GM23338 (cell line): ENCODE measurements around the gene AMZ1. TPM values are rescaled to one million over a fixed set of nuclear protein-coding genes. Genes with fewer than 3 reads are reported as not detected.
A peak's percentile ranks its signal among the peaks of the same experiment; 100 is the strongest.

ENCODE experiments used
- ATAC-seq: fragments of 200-7000 bp; cut with Tn5 transposase; 3 replicates; pipeline ENCODE4 v1.9.1; 2020
- DNase-seq: peaks from one replicate; pipeline ENCODE4 v3.0.0-alpha.2; 2015; ENCODE audit warnings: low spot score
- H2AFZ ChIP-seq: fragments of 200-600 bp; sonication (generic); 2 replicates; pipeline ENCODE4 v1.8.0; 2016; ENCODE audit warnings: antibody characterized with exemption, mild to moderate bottlenecking, moderate library complexity
- H3F3A ChIP-seq: fragments of 200-600 bp; sonication (generic); replicated peaks from 2 replicates; pipeline ENCODE4 v1.8.0; 2017; ENCODE audit warnings: antibody characterized with exemption, mixed run types, low read depth
- H3K27ac ChIP-seq: fragments of 200-600 bp; sonication (generic); 2 replicates; pipeline ENCODE4 v1.6.1; 2016; ENCODE audit warnings: low read depth
- H3K27me3 ChIP-seq: fragments of 200-600 bp; sonication (generic); 2 replicates; pipeline ENCODE4 v1.8.0; 2016; ENCODE audit warnings: mild to moderate bottlenecking, mixed run types, moderate library complexity; ENCODE audit not compliant: insufficient read depth
- H3K36me3 ChIP-seq: fragments of 200-600 bp; sonication (generic); 2 replicates; pipeline ENCODE4 v1.8.0; 2016; ENCODE audit warnings: mild to moderate bottlenecking; ENCODE audit not compliant: insufficient read depth
- H3K4me1 ChIP-seq: fragments of 200-600 bp; sonication (generic); 2 replicates; pipeline ENCODE4 v1.8.0; 2016; ENCODE audit warnings: mild to moderate bottlenecking, moderate library complexity; ENCODE audit not compliant: insufficient read depth
- H3K4me2 ChIP-seq: fragments of 200-600 bp; sonication (generic); 2 replicates; pipeline ENCODE4 v1.7.1; 2017; ENCODE audit warnings: mixed run types
- H3K4me3 ChIP-seq: fragments of 200-600 bp; sonication (generic); 2 replicates; pipeline ENCODE4 v1.6.1; 2016; ENCODE audit warnings: mixed run types
- H3K79me2 ChIP-seq: fragments of 200-600 bp; sonication (generic); replicated peaks from 2 replicates; pipeline ENCODE4 v1.8.0; 2017; ENCODE audit warnings: mild to moderate bottlenecking; ENCODE audit not compliant: insufficient read depth
- H3K9me2 ChIP-seq: fragments of 200-600 bp; sonication (generic); 2 replicates; pipeline ENCODE4 v1.8.0; 2017; ENCODE audit not compliant: insufficient read depth
- H4K20me1 ChIP-seq: fragments of 200-600 bp; sonication (generic); replicated peaks from 2 replicates; pipeline ENCODE4 v1.8.0; 2017; ENCODE audit warnings: mild to moderate bottlenecking; ENCODE audit not compliant: insufficient read depth
- H3K27ac Mint-ChIP-seq: 2 replicates; pipeline ENCODE4 v1.8.0; 2020; ENCODE audit warnings: inconsistent platforms, mild to moderate bottlenecking, moderate library complexity, mixed read lengths
- H3K27me3 Mint-ChIP-seq: 3 replicates; pipeline ENCODE4 v1.8.0; 2022; ENCODE audit warnings: low read depth, mild to moderate bottlenecking, moderate library complexity, mixed read lengths, inconsistent platforms; ENCODE audit not compliant: insufficient read depth, poor library complexity
- H3K36me3 Mint-ChIP-seq: 3 replicates; pipeline ENCODE4 v1.8.0; 2021; ENCODE audit warnings: low read depth, mild to moderate bottlenecking, inconsistent platforms, moderate library complexity, mixed read lengths
- H3K4me1 Mint-ChIP-seq: 3 replicates; pipeline ENCODE4 v1.8.0; 2020; ENCODE audit warnings: mild to moderate bottlenecking, inconsistent platforms, mixed read lengths
- H3K4me3 Mint-ChIP-seq: 3 replicates; pipeline ENCODE4 v1.8.0; 2021; ENCODE audit warnings: moderate library complexity, mild to moderate bottlenecking, inconsistent platforms, mixed read lengths
- H3K9me3 Mint-ChIP-seq: 3 replicates; pipeline ENCODE4 v1.8.0; 2020; ENCODE audit warnings: moderate library complexity, mild to moderate bottlenecking, inconsistent platforms, mixed read lengths
- CREB1 ChIP-seq: fragments of 250-450 bp; sonication (Bioruptor Pico); IDR thresholded peaks from 2 replicates; pipeline ENCODE4 v1.5.0; 2020; ENCODE audit warnings: low read depth, mild to moderate bottlenecking, moderate library complexity
- EZH2 ChIP-seq: fragments of 200-600 bp; sonication (generic); IDR thresholded peaks from one replicate; pipeline ENCODE4 v1.8.0; 2017; ENCODE audit warnings: antibody characterized with exemption, mild to moderate bottlenecking, low read depth; ENCODE audit not compliant: unreplicated experiment
- EZH2phosphoT487 ChIP-seq: fragments of 200-600 bp; sonication (generic); IDR thresholded peaks from one replicate; pipeline ENCODE4 v1.8.1; 2018; ENCODE audit warnings: antibody characterized with exemption; ENCODE audit not compliant: unreplicated experiment
- JUNB ChIP-seq: IDR thresholded peaks from one replicate; pipeline ENCODE4 v1.6.1; 2016; ENCODE audit warnings: antibody characterized with exemption; ENCODE audit not compliant: unreplicated experiment
- NANOG ChIP-seq: IDR thresholded peaks from 2 replicates; pipeline ENCODE4 v1.6.1; 2016; ENCODE audit warnings: antibody characterized with exemption, borderline replicate concordance
- POLR2AphosphoS5 ChIP-seq: IDR thresholded peaks from 2 replicates; pipeline ENCODE4 v1.6.1; 2016; ENCODE audit warnings: antibody characterized with exemption, low read depth
- STAT1 ChIP-seq: IDR thresholded peaks from one replicate; pipeline ENCODE4 v1.6.1; 2016; ENCODE audit warnings: antibody characterized with exemption; ENCODE audit not compliant: unreplicated experiment
- ZNF114 ChIP-seq: fragments of 250-450 bp; sonication (Bioruptor Pico); IDR thresholded peaks from 2 replicates; pipeline ENCODE4 v1.5.0; 2020; ENCODE audit warnings: mild to moderate bottlenecking, moderate library complexity
- ZNF331 ChIP-seq: fragments of 250-450 bp; sonication (Bioruptor Pico); IDR thresholded peaks from 2 replicates; pipeline ENCODE4 v1.5.0; 2020; ENCODE audit warnings: low read depth, mild to moderate bottlenecking, moderate library complexity
- polyA plus RNA-seq: library from polyadenylated mRNA; unstranded; fragments of >200 nt; fragmentation: Nextera tagmentation; extraction: Ambion mirVana; gene quantifications from 2 replicates; pipeline ENCODE4 v1.2.1, GENCODE V29; 2016
- total RNA-seq: library from RNA; depleted of rRNA; stranded (reverse); fragments of >200 nt; shearing (Covaris generic); gene quantifications from 2 replicates; pipeline ENCODE4 v1.2.3, GENCODE V29; 2014
- TF ChIP-seq, protein P1 (sequence below): IDR thresholded peaks from 2 replicates; pipeline ENCODE4 v1.6.1; 2016; ENCODE audit warnings: antibody characterized with exemption
- TF ChIP-seq, protein P2 (sequence below): fragments of 250-450 bp; sonication (Bioruptor Pico); IDR thresholded peaks from 2 replicates; pipeline ENCODE4 v1.5.0; 2020; ENCODE audit warnings: mild to moderate bottlenecking, moderate library complexity
- TF ChIP-seq, protein P3 (sequence below): IDR thresholded peaks from one replicate; pipeline ENCODE4 v1.6.1; 2018; ENCODE audit warnings: antibody characterized with exemption; ENCODE audit not compliant: unreplicated experiment
- TF ChIP-seq, protein P4 (sequence below), 2 experiments: fragments of 200-600 bp in 1 of 2; sonication (generic) in 1 of 2; conservative IDR thresholded peaks; 2 replicates each; pipeline versions ENCODE4 v1.5.1 to v1.6.1; 2016 to 2017; ENCODE audit warnings: antibody characterized with exemption in 2 of 2, low read depth in 2 of 2, mild to moderate bottlenecking in 2 of 2, moderate library complexity in 1 of 2

Gene AMZ1
- total and polyA plus RNA-seq, 2 experiments from 2014 or later: 0.73 to 4.5 TPM

DNA sequence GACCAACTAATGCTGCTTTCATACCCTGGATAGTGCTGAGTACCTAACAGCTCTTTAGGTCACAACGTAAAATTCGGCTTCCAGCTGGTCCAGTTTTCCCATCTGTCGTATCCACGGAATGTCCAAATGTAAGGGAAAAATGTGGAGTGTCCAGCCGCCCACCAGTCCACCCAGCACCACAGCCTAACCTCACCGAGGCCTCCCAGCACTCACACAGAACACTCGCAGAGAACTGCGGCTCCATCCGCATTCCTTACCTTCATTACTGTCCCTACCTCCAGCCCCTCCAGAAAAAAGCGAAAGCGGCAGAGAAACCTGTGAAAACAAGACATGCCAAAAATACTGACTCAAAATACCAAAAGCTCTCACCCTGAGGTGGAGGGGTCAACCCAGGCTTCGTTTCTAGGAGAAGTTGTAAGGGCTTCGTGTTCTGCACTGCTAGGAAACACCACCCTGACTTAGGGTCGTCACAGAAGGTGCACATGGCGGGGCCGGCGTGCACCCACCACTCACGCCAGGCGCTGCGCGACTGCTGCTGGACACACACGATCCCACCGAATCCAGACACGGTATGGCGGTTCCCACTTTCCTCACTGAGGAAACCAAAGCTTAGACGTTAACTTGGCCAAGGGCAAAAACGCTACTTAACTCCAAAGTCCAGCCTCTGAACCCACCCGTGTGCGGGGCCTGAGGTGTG lies 73.9 kb downstream of the AMZ1 start:
- H3K27ac Mint-ChIP-seq: peak overlapping the region; percentile 64; the same call in 1 of the 2 replicates
- no peaks in the 10 kb centered on the region for H3K9me2 ChIP-seq
- DNase-seq (no peak), ATAC-seq (no peak)
- peaks cover 22% of the 10 kb centered on the region; the same call in 1 of the 2 replicates for H4K20me1 ChIP-seq
- H3K4me1 Mint-ChIP-seq: peaks cover 46% of the 10 kb centered on the region
- peaks cover 74% of the 10 kb centered on the region for H3K79me2 ChIP-seq
- H3F3A ChIP-seq: no peaks in the 10 kb centered on the region
- H3K36me3 Mint-ChIP-seq: peaks cover 20% of the 10 kb centered on the region
- H3K27ac ChIP-seq: peak overlapping the region; percentile 76; the same call in 1 of the 2 replicates
- H3K4me3 ChIP-seq: no peak overlapping the region
- no peak overlapping the region for H2AFZ ChIP-seq
- H3K27me3 ChIP-seq: no peaks in the 10 kb centered on the region
- H3K4me2 ChIP-seq: no peak overlapping the region
- no peak overlapping the region for H3K4me3 Mint-ChIP-seq
- no peak for TF ChIP-seq POLR2AphosphoS5
- no peak for TF ChIP-seq NANOG
- TF ChIP-seq ZNF114 (CRISPR knock-in tag): no peak
- no peak for TF ChIP-seq EZH2
- TF ChIP-seq, protein P1, sequence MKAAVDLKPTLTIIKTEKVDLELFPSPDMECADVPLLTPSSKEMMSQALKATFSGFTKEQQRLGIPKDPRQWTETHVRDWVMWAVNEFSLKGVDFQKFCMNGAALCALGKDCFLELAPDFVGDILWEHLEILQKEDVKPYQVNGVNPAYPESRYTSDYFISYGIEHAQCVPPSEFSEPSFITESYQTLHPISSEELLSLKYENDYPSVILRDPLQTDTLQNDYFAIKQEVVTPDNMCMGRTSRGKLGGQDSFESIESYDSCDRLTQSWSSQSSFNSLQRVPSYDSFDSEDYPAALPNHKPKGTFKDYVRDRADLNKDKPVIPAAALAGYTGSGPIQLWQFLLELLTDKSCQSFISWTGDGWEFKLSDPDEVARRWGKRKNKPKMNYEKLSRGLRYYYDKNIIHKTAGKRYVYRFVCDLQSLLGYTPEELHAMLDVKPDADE: no peak
- TF ChIP-seq, protein P2, sequence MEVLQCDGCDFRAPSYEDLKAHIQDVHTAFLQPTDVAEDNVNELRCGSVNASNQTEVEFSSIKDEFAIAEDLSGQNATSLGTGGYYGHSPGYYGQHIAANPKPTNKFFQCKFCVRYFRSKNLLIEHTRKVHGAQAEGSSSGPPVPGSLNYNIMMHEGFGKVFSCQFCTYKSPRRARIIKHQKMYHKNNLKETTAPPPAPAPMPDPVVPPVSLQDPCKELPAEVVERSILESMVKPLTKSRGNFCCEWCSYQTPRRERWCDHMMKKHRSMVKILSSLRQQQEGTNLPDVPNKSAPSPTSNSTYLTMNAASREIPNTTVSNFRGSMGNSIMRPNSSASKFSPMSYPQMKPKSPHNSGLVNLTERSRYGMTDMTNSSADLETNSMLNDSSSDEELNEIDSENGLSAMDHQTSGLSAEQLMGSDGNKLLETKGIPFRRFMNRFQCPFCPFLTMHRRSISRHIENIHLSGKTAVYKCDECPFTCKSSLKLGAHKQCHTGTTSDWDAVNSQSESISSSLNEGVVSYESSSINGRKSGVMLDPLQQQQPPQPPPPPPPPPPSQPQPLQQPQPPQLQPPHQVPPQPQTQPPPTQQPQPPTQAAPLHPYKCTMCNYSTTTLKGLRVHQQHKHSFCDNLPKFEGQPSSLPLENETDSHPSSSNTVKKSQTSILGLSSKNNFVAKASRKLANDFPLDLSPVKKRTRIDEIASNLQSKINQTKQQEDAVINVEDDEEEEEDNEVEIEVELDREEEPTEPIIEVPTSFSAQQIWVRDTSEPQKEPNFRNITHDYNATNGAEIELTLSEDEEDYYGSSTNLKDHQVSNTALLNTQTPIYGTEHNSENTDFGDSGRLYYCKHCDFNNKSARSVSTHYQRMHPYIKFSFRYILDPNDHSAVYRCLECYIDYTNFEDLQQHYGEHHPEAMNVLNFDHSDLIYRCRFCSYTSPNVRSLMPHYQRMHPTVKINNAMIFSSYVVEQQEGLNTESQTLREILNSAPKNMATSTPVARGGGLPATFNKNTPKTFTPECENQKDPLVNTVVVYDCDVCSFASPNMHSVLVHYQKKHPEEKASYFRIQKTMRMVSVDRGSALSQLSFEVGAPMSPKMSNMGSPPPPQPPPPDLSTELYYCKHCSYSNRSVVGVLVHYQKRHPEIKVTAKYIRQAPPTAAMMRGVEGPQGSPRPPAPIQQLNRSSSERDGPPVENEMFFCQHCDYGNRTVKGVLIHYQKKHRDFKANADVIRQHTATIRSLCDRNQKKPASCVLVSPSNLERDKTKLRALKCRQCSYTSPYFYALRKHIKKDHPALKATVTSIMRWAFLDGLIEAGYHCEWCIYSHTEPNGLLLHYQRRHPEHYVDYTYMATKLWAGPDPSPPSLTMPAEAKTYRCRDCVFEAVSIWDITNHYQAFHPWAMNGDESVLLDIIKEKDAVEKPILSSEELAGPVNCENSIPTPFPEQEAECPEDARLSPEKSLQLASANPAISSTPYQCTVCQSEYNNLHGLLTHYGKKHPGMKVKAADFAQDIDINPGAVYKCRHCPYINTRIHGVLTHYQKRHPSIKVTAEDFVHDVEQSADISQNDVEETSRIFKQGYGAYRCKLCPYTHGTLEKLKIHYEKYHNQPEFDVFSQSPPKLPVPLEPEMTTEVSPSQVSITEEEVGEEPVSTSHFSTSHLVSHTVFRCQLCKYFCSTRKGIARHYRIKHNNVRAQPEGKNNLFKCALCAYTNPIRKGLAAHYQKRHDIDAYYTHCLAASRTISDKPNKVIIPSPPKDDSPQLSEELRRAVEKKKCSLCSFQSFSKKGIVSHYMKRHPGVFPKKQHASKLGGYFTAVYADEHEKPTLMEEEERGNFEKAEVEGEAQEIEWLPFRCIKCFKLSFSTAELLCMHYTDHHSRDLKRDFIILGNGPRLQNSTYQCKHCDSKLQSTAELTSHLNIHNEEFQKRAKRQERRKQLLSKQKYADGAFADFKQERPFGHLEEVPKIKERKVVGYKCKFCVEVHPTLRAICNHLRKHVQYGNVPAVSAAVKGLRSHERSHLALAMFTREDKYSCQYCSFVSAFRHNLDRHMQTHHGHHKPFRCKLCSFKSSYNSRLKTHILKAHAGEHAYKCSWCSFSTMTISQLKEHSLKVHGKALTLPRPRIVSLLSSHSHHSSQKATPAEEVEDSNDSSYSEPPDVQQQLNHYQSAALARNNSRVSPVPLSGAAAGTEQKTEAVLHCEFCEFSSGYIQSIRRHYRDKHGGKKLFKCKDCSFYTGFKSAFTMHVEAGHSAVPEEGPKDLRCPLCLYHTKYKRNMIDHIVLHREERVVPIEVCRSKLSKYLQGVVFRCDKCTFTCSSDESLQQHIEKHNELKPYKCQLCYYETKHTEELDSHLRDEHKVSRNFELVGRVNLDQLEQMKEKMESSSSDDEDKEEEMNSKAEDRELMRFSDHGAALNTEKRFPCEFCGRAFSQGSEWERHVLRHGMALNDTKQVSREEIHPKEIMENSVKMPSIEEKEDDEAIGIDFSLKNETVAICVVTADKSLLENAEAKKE (CRISPR knock-in tag): no peak
- no peak for TF ChIP-seq STAT1
- TF ChIP-seq, protein P3, sequence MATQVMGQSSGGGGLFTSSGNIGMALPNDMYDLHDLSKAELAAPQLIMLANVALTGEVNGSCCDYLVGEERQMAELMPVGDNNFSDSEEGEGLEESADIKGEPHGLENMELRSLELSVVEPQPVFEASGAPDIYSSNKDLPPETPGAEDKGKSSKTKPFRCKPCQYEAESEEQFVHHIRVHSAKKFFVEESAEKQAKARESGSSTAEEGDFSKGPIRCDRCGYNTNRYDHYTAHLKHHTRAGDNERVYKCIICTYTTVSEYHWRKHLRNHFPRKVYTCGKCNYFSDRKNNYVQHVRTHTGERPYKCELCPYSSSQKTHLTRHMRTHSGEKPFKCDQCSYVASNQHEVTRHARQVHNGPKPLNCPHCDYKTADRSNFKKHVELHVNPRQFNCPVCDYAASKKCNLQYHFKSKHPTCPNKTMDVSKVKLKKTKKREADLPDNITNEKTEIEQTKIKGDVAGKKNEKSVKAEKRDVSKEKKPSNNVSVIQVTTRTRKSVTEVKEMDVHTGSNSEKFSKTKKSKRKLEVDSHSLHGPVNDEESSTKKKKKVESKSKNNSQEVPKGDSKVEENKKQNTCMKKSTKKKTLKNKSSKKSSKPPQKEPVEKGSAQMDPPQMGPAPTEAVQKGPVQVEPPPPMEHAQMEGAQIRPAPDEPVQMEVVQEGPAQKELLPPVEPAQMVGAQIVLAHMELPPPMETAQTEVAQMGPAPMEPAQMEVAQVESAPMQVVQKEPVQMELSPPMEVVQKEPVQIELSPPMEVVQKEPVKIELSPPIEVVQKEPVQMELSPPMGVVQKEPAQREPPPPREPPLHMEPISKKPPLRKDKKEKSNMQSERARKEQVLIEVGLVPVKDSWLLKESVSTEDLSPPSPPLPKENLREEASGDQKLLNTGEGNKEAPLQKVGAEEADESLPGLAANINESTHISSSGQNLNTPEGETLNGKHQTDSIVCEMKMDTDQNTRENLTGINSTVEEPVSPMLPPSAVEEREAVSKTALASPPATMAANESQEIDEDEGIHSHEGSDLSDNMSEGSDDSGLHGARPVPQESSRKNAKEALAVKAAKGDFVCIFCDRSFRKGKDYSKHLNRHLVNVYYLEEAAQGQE: no peak
- TF ChIP-seq CREB1 (CRISPR knock-in tag): no peak
- no peak for TF ChIP-seq JUNB
- TF ChIP-seq, protein P4, sequence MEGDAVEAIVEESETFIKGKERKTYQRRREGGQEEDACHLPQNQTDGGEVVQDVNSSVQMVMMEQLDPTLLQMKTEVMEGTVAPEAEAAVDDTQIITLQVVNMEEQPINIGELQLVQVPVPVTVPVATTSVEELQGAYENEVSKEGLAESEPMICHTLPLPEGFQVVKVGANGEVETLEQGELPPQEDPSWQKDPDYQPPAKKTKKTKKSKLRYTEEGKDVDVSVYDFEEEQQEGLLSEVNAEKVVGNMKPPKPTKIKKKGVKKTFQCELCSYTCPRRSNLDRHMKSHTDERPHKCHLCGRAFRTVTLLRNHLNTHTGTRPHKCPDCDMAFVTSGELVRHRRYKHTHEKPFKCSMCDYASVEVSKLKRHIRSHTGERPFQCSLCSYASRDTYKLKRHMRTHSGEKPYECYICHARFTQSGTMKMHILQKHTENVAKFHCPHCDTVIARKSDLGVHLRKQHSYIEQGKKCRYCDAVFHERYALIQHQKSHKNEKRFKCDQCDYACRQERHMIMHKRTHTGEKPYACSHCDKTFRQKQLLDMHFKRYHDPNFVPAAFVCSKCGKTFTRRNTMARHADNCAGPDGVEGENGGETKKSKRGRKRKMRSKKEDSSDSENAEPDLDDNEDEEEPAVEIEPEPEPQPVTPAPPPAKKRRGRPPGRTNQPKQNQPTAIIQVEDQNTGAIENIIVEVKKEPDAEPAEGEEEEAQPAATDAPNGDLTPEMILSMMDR (conservative IDR thresholded peaks at IDR 0.05; ENCODE audit: low read depth in 2 of 2): no peak
- no peak for TF ChIP-seq EZH2phosphoT487
- TF ChIP-seq ZNF331 (CRISPR knock-in tag): no peak
- H3K9me3 Mint-ChIP-seq: no peaks in the 10 kb centered on the region
- peaks cover 13% of the 10 kb centered on the region for H3K27me3 Mint-ChIP-seq
- H3K36me3 ChIP-seq: no peaks in the 10 kb centered on the region
- peaks cover 14% of the 10 kb centered on the region for H3K4me1 ChIP-seq
